NT2/D1 (cell line): ENCODE results near the gene TTC9C.

Source experiments
- SUZ12 ChIP-seq: IDR thresholded peaks from 2 replicates; pipeline ENCODE4 v1.6.1; 2011; ENCODE audit not compliant: insufficient read length, insufficient read depth; ENCODE audit errors: extremely low read depth
- YY1 ChIP-seq: IDR thresholded peaks from 2 replicates; pipeline ENCODE4 v1.6.1; 2011; ENCODE audit not compliant: insufficient read length, insufficient read depth
- ZNF274 ChIP-seq: IDR thresholded peaks from 2 replicates; pipeline ENCODE4 v1.6.1; 2011; ENCODE audit warnings: mild to moderate bottlenecking, low read depth, low read length

DNA sequence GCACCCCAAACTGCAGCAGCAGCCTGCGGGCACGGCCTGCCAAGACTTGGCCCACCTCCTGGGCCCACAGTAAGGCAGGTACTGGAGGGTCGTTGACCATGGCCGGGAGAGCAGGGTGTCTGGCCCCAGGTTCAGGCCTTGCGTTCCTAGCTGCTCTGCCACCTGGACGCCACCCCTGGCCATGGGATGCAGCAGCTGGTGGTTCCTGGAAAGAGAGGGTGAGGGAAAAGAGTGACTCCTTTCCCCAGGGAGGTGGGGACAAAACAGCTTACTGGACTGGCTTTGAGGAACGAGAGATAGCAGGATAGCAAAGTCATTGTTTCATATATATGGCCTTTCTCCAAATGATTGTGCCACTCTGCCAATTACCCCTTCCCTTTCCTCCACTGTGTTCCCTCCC lies 22.9 kb upstream of the TTC9C start:
- no peak for TF ChIP-seq YY1
- TF ChIP-seq ZNF274 = no peak
- no peak for TF ChIP-seq SUZ12
